HG03354 (cell line): ENCODE data around the gene HK2.

Source experiments
- ATAC-seq: cut with Tn5 transposase; IDR thresholded peaks from one replicate; pipeline ENCODE4 v1.9.1; 2021; ENCODE audit warnings: mild to moderate bottlenecking; ENCODE audit not compliant: unreplicated experiment, poor library complexity, severe bottlenecking

HK2 gene

GRCh38 chr2:74873012-74873665 lies 39.2 kb downstream of the HK2 start:
- ATAC-seq, result no peak

GRCh38 chr2:74873678-74874640 lies 40.0 kb downstream of the HK2 start:
- ATAC-seq, result no peak

GRCh38 chr2:74876081-74876886 lies 42.4 kb downstream of the HK2 start:
- peak; percentile 91 for ATAC-seq

GRCh38 chr2:74877376-74877775 lies 43.4 kb downstream of the HK2 start:
- no peak for ATAC-seq

- ATAC-seq, result no peak
These were observed 44.0 kb downstream of the HK2 start for GRCh38 chr2:74877781-74878433.

GRCh38 chr2:74878551-74878950 lies 44.6 kb downstream of the HK2 start:
- no peak for ATAC-seq

- ATAC-seq, result no peak
These were observed 46.3 kb downstream of the HK2 start for GRCh38 chr2:74880054-74880728.

- no peak for ATAC-seq
These were observed 47.2 kb downstream of the HK2 start for GRCh38 chr2:74881176-74881575.

GRCh38 chr2:74881626-74882298 lies 47.8 kb downstream of the HK2 start:
- ATAC-seq, result no peak

GRCh38 chr2:74882299-74882687 lies 48.4 kb downstream of the HK2 start:
- ATAC-seq, result no peak

- no peak for ATAC-seq
These were observed 49.1 kb downstream of the HK2 start for GRCh38 chr2:74883011-74883410.

- no peak for ATAC-seq
These were observed 50.3 kb downstream of the HK2 start for GRCh38 chr2:74884118-74884762.

GRCh38 chr2:74884866-74885265 lies 50.9 kb downstream of the HK2 start:
- ATAC-seq, result no peak

GRCh38 chr2:74886251-74886650 lies 52.3 kb downstream of the HK2 start:
- no peak for ATAC-seq

- no peak for ATAC-seq
These were observed 52.9 kb downstream of the HK2 start for GRCh38 chr2:74886811-74887210.

GRCh38 chr2:74887445-74887951 lies 53.6 kb downstream of the HK2 start:
- ATAC-seq, result no peak

- no peak for ATAC-seq
These were observed 54.2 kb downstream of the HK2 start for GRCh38 chr2:74887960-74888700.
